ENCODE measurements around the gene MACF1.

The MACF1 gene

DNA sequence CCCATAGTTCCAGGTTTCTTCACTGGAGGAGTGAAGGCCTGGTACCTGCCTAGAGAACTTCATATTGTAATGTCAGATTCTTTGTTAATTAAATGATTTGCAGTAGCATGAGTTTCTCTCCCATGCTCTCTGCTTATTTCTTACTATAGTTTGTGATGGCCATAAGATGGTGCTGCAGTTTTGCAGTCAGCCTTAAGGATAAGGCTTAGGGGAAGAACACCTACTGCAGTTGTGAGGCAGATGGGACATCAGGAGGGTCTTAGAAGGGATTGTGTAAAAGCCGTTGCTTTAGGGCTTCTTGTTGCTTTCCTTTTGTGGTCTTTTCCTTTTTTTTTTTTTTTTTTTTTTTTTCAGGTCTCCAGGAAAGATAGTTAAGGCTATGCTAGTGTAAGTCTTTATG, 61.8 kb downstream of the MACF1 start:
- DNase-seq = no peak

GRCh38 chr1:39266792-39267191, 62.3 kb downstream of the MACF1 start:
- no peak for DNase-seq

- DNase-seq = no peak
These were observed 63.7 kb downstream of the MACF1 start for GRCh38 chr1:39268112-39268581.

- no peak for DNase-seq
These were observed 64.4 kb downstream of the MACF1 start for GRCh38 chr1:39268906-39269305.

DNA sequence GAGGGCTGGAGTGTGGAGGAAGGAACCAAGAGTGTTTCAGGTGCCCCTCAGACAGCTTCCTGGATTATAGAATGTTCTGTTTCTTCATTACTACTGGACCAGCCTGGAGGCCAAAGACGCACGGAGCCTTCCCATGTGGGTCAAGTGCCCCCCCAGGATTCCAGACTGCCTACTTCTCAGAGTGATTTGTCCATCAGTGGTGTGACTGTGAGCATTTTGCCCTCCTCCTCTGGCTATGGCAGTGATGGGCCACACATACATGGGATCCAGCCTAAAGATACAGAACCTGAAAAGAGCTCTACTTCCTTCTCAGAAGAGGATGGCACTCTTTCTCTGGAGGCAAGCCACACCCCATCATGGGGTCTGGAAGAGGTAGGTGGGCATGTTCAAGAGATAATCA, 64.9 kb downstream of the MACF1 start:
- no peak for DNase-seq

DNA sequence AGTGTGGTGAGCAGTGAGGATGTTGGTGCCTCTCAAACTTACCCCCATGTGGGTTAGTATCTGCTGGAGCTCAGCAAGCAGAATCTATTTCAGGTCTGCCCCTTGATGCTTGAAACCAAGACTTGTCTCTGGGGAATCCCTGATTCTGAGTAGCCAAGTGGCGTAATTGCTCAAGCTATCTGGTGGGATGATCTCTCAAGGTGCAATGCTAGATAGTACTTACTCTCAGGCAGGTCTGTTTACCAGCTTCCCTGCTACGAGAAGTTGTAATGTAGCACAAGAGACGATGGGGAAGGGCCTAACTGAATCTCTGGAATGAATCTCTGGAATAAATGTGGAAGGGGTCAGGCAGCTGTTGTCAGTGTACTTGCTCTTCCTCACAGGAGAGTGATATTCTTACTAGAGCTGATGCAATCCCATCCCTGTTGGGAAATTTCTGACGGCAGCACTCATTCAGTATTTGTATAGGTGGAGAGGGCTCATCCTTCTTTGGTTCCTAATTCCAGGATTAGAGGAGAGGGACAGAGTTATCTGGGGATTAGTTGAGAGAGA, 65.4 kb downstream of the MACF1 start:
- no peak for DNase-seq

DNA sequence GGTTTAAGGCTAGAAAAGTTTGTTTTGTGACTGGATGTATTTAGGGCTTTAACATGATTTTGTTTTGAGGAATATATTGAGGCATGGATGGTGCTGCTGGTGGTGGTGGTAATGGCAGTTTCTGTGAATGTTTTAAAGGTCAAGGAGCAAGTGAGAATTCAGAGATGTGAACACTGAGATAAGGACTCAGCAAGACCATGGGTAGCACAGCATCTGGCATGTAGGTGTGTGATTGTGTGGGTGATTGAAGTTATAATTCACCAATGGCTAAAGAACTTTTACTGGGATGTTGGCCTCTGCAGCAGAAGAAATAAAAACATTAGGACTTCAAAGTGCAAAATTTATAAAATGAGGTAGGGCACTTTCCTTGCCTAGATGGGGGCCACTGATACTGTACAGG, 65.9 kb downstream of the MACF1 start:
- DNase-seq = no peak

DNA sequence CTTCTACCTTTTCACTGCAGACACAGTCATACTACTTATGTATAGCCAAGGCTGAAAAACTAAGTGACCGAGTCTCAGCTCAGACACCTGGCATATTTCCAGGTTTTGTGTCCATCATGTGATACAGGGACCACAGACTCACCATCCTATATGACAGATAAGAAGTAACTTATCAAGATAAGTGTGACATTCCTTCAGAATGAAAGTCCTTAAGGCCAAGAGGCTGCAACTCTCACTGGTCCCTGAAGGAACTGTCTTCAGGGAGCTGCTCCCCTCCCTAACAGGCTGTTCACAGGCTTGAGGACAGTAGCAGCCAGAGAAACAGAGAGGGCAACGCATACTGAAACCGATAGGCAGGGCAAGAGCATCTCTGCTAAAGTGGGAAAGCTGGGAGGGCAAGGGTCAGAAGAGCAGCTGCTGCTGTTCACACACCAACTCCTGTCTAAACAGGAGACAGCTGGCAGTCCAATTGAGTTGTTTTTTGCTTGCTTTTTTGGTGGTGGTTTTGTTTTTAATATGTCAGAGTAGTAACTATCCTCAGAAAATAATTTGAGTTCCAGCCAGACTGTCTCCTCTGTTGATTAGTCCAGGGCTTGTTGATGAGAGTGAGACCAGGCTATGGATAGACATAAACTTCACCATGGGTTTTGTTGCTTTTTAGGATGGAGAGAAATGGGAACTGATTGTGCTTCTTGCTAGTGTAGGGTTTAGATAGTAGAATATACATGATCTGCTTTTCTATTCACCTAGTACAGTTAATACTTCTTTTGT, 67.7 kb downstream of the MACF1 start:
- DNase-seq = no peak

GRCh38 chr1:39272798-39273469, 68.4 kb downstream of the MACF1 start:
- DNase-seq = no peak

- DNase-seq = no peak
These were observed 71.5 kb downstream of the MACF1 start for GRCh38 chr1:39275836-39276507.

DNA sequence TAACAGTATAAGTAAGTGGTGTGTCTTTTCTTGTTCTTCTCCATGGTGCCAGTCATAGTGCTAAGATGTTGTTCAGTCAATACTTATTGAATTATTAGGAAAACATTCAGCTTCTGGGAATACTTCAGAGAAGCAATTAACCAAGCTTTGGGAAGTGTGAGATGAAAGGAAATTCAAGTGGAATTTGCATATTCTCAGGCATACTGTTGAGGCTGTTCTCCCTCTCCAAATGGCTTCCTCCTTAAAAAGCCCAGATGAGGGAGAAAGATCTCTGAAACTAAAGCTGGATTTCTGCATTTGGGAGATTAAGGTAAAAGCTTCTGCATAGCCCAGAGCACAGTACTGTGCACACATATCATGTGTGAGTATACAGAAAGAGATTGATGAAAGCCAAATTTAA, 73.4 kb downstream of the MACF1 start:
- DNase-seq = no peak

DNA sequence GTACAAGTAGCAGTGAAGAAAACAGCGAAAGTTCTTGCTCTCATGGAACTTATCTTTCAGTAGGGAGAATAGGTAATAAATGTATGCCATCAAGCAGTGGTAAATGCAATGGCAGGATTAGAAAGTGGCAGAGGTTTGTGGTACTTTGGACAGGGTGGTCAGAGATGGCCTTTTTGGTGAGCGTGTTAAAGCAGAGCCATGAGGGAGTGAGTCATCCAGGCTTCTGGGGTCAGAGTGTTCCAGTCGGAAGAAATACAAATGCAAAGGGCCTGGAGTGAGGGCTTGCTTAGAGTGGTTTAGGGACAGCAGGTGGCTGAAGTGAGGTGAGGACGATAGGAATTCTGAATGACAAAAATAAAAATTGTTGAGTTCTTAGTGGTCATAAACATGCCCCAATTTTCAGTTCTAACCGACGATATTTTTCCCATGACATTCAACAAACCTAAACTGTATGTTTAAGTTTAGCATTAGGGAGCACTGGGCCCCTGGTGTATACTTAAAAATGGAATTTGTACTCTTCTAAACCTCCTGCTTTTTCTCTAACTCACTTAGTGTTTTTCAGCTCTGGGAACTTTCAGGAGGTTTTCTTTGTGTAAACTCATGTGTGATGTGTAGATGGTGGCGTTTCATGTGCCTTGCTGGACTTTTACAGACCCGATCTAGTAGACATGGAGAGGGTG, 78.2 kb downstream of the MACF1 start:
- no peak for DNase-seq

DNA sequence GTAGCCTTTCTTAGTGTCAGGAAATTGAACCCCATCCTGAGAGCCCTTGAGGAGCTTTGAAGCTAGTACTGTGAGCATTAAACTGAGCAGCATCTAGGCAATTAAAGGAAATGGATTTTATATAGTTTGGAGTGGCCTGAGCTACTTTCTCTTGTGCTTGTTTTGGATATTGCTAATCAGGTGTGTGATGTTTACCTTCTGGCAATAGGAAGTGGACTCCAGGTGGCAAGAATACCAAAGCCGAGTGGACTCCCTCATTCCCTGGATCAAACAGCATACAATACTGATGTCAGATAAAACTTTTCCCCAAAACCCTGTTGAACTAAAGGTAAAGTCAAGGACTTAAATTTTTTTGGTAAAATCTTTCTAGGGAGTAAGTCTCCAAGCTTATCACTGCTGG, 79.4 kb downstream of the MACF1 start:
- DNase-seq = no peak

- no peak for DNase-seq
These were observed 83.0 kb downstream of the MACF1 start for GRCh38 chr1:39287541-39287940.

DNA sequence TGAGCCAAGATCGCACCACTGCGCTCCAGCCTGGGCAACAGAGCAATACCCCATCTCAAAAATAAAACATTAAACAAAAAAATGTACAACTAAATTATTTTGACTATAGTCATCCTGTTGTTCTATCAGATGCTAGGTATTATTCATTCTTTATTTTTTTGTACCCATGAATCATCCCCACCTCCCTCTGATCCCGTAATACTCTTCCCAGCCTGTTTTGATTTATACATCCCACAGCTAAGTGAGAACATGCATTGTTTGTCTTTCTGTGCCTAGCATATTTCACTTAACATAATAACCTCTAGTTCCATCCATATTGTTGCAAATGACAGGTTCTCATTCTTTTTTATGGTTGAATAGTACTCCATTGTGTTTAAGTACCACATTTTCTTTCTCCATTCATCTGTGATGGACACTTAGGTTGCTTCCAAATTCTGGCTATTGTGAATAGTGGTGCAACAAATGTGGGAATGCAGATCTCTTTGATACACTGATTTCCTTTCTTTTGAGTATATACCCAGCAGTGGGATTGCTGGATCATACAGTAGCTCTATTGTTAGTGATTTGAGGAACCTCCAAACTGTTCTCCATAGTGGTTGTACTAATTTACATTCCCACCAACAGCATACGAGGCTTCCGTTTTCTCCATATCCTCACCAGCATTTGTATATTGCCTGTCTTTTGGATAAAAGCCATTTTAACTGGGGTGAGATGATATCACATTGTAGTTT, 84.4 kb downstream of the MACF1 start:
- no peak for DNase-seq

DNA sequence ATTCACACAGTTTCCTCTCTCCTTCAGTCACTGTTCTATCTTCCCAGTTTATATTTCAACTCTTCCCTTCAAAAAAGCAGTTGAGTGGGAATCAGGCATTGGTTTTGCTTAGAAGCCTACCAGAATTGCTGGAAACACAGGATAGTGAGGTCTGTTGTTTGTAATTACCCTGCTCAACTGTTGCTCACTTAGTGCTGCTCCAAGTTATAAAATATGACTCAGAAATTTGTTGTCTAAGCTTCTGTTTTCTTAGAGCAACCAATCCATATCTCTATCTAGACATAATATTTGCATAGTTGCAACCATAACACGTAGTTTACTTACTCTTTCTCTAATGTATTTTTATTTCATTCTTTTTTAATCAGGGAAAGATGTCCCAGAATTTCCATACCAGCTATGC, 87.9 kb downstream of the MACF1 start:
- DNase-seq = no peak

- DNase-seq = no peak
These were observed 89.0 kb downstream of the MACF1 start for GRCh38 chr1:39293375-39294070.

DNA sequence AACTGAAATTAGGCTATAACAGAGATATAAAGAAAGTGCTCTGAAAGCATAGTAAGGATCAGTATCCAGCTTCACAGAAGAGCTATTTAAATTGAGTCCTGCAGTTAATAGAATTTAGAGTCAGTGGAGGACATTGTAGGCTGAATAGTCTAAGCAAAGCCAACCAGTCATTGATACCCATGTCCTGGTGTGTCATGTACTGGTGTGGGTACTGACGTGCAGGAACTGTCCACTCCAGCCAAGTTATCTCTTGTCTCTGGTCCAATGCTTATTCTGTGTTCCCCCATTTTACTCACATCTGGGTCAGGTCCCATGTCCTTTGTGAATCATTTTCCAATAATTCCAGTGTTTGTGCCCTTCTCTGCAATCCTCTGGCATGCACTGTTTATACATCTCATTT, 90.0 kb downstream of the MACF1 start:
- DNase-seq = no peak

DNA sequence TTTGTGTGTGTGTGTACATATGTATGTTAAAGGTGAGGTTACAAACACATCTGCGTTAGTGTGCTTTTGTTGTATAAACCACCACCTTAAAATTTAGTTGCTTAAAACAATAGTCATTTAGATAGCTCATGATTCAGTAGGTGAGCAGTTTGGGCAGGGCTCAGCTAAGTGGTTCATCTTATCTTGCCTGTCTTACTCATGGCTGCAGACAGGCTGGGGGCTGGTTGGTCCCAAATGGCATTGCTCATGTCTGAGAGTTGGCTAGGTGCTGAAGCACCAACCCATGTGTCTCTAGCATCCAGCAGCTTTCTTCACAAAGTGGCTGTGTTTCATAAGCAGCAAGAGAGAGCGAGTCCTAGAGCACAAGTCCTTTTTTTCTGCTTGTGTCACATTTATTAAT, 91.4 kb downstream of the MACF1 start:
- no peak for DNase-seq

DNA sequence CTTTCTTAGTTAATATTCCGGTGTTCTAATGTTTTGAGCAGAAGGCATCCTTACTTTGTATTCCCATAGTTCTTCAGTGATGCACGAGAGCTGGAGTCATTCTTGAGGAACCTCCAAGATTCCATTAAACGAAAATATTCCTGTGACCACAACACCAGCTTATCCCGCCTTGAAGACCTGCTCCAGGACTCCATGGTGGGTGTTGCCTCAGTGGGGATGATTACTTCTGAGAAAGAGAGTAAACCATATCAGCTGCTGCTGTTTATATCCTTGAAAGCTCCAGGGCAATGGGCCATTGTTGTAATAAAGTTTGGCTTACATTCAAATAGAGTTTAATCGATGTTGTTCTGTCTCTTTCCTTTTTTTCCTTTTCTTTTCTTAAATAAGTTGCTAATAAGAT, 93.1 kb downstream of the MACF1 start:
- DNase-seq = no peak

- no peak for DNase-seq
These were observed 97.1 kb downstream of the MACF1 start for GRCh38 chr1:39301606-39302005.

DNA sequence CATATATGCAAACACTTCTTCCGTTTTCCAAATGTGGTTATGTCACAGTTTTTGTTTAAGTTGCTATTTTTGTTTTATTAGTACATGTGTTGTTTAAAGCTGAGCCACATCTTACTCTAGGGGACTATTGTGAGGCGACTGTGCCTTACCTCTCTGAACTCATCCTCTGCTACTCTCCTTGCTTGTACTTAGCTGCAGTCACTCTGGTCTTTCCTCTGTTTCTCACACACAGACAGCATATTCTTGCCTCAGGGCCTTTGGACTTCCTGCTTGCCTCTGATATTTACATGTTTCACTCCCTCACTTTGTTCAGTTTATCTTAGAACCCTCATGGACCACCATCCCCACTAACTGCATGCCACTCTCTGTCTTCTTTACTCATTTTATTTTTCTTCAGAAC, 101.1 kb downstream of the MACF1 start:
- DNase-seq = no peak

Measured in cortex of kidney (tissue), 1 donor.